ENCODE data around the gene LRRN4CL. TPM values are rescaled to one million over a fixed set of nuclear protein-coding genes. Genes with fewer than 3 reads are reported as not detected.
"Not testable (repeated sequence)": the region's sequence is repeated elsewhere in the genome, so short reads cannot be mapped to it uniquely, and the experiment has no call there.

LRRN4CL gene
- total RNA-seq: 1 to 10 TPM; 3.1 to 4.6 TPM

- H3K36me3 ChIP-seq (replicated peaks in 1 of 2; ENCODE audit: insufficient read depth in 1 of 2, low read depth in 2 of 2): peaks cover 0 to 4% of the 10 kb centered on the region in 2 donors
- TF ChIP-seq POLR2A (IDR thresholded peaks at IDR 0.05) (no peak), CTCF (IDR thresholded peaks at IDR 0.05) (no peak)
- H3K27me3 ChIP-seq: peaks cover 0 to 8% of the 10 kb centered on the region in 2 donors
- no peaks in the 10 kb centered on the region for H3K4me1 ChIP-seq
- ATAC-seq (peak; percentile 54), DNase-seq (peak in 3 of 4 donors; percentile 42 to 59 (median 52))
- H3K4me3 ChIP-seq: no peak within 1 kb of the TSS
- no peak within 1 kb of the TSS for H3K27ac ChIP-seq
- H3K9me3 ChIP-seq: no peaks in the 10 kb centered on the region
- 39 to 60% methylated on average over 11 of the region's 11 CpGs for WGBS, 2 donors
- intact Hi-C loops (cut with DNase I): loop anchor here (10.0 kb wide), 1 partner anchor 275 kb away; the partner anchor contains the start of gene SCGB1A1
Observed at GRCh38 chr11:62689421-62690183, at the start of gene LRRN4CL. LRRN4CL (minus strand) TSS chr11:62689530; CDS start chr11:62688508, 1,022 bp downstream.

GRCh38 chr11:62737196-62737595, 47.9 kb upstream of the LRRN4CL start:
- H3K36me3 ChIP-seq (replicated peaks in 1 of 2; ENCODE audit: insufficient read depth in 1 of 2, low read depth in 2 of 2): peaks cover 5 to 22% of the 10 kb centered on the region in 2 donors
- intact Hi-C loops (cut with DNase I): no loop called here
- TF ChIP-seq POLR2A (IDR thresholded peaks at IDR 0.05) (no peak), CTCF (IDR thresholded peaks at IDR 0.05) (no peak)

GRCh38 chr11:62732830-62733229, 43.5 kb upstream of the LRRN4CL start:
- H3K4me3 ChIP-seq: no peak overlapping the region
- ATAC-seq (no peak), DNase-seq (no peak)
- no peaks in the 10 kb centered on the region for H3K9me3 ChIP-seq
- no peak for TF ChIP-seq POLR2A (IDR thresholded peaks at IDR 0.05)
- TF ChIP-seq CTCF (IDR thresholded peaks at IDR 0.05): no peak
- H3K4me1 ChIP-seq: peaks cover 18% of the 10 kb centered on the region
- H3K27me3 ChIP-seq: no peaks in the 10 kb centered on the region
- WGBS, 2 donors: 76 to 81% methylated on average over 2 of the region's 2 CpGs
- H3K36me3 ChIP-seq (replicated peaks in 1 of 2; ENCODE audit: insufficient read depth in 1 of 2, low read depth in 2 of 2): peaks cover 0 to 12% of the 10 kb centered on the region in 2 donors
- no peak overlapping the region for H3K27ac ChIP-seq
- intact Hi-C loops (cut with DNase I): no loop called here

More at GRCh38 chr11:62737196-62737595, 47.9 kb upstream of the LRRN4CL start:
- Histone ChIP-seq H3K27ac (no peak overlapping the region), H3K27me3 (no peaks in the 10 kb centered on the region), H3K4me3 (no peak overlapping the region), H3K9me3 (no peaks in the 10 kb centered on the region), H3K4me1 (no peaks in the 10 kb centered on the region)
- no peak for ATAC-seq
- DNase-seq: no peak

DNA sequence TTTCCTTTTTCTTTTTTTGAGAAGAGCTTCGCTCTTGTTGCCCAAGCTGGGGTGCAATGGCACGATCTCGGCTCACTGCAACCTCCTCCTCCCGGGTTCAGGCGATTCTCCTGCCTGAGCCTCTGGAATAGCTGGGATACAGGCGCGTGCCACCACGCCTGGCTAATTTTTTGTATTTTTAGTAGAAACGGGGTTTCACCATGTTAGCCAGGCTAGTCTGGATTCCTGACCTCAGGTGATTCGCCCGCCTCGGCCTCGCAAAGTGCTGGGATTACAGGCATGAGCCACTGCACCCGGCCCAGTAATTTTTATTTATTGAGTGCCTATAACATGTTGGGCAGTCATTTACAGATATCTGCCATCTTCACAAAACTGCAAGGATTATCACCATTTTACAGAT, 40.7 kb upstream of the LRRN4CL start:
- intact Hi-C loops (cut with DNase I); H3K4me3 ChIP-seq; H3K36me3 ChIP-seq (replicated peaks in 1 of 2; ENCODE audit: insufficient read depth in 1 of 2, low read depth in 2 of 2); H3K27me3 ChIP-seq; H3K27ac ChIP-seq; DNase-seq; ATAC-seq; H3K9me3 ChIP-seq: not testable (repeated sequence)
- peaks cover 20% of the 10 kb centered on the region for H3K4me1 ChIP-seq
- WGBS, 2 donors: 83 to 84% methylated on average over 14 of the region's 14 CpGs

DNA sequence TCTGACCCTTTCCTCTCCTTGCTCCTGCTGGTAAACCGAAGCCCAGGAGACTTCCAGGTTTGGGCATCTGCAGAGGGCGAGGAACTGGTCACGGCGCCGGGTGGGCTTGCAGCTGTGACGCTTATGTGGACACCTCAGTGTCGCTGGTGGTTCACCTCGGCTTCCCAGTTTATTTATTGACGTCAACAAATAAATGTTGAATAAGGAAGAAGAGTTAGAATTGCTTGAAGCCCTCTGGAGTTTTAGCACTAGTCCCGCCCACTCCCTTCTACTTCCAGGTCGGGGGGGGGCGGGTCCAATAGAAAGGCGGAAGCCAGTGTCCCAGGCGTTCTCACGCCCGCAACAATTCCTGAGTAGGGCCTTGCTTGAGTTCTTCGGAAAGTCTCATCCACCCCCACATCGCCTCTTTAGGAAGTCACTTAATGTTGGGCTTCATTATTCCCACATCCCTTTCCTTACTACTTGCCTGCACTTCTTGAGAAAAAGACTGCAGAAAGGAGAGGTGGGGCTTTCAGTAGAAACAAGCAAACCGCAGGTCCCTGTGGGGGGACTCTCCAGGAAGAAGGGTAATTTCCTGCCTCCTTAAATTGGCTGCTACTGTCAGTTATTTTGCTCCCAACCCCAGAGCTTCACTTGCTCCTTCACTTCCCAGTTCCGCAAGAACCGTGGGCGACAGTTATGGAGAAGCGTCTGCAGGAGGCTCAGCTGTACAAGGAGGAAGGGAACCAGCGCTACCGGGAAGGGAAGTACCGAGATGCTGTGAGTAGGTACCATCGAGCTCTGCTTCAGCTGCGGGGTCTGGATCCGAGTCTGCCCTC, 39.0 kb upstream of the LRRN4CL start, which contains the start of gene TTC9C:
Gene TTC9C (plus strand): TSS at position 316 of the 818 bp plus-strand sequence. CDS start 363 bp downstream, at position 679.
- Histone ChIP-seq H3K36me3 (replicated peaks in 1 of 2; ENCODE audit: insufficient read depth in 1 of 2, low read depth in 2 of 2) (peaks cover 0 to 7% of the 10 kb centered on the region in 2 donors), H3K9me3 (no peaks in the 10 kb centered on the region), H3K27me3 (no peaks in the 10 kb centered on the region), H3K4me1 (peaks cover 33% of the 10 kb centered on the region), H3K27ac (peak within 1 kb of the TSS; percentile 90 to 99 (median 97)), H3K4me3 (peak within 1 kb of the TSS; percentile 63 to 93)
- DNase-seq (peak; percentile 88 to 91 (median 90)), ATAC-seq (peak; percentile 61)
- 1% methylated on average over 28 to 29 of the region's 29 CpGs for WGBS, 2 donors
- no peak for TF ChIP-seq CTCF (IDR thresholded peaks at IDR 0.05)
- peak in 2 of 3 donors; percentile 77 to 84 for TF ChIP-seq POLR2A (IDR thresholded peaks at IDR 0.05)
- intact Hi-C loops (cut with DNase I): no loop called here

Data from body of pancreas (tissue), 4 donors.